HG02884 (cell line): ENCODE measurements around the gene SCAF4.

Experiments used
- ATAC-seq: cut with Tn5 transposase; IDR thresholded peaks from one replicate; pipeline ENCODE4 v1.9.1; 2021; ENCODE audit warnings: mild to moderate bottlenecking, moderate library complexity; ENCODE audit not compliant: unreplicated experiment

SCAF4 gene

DNA sequence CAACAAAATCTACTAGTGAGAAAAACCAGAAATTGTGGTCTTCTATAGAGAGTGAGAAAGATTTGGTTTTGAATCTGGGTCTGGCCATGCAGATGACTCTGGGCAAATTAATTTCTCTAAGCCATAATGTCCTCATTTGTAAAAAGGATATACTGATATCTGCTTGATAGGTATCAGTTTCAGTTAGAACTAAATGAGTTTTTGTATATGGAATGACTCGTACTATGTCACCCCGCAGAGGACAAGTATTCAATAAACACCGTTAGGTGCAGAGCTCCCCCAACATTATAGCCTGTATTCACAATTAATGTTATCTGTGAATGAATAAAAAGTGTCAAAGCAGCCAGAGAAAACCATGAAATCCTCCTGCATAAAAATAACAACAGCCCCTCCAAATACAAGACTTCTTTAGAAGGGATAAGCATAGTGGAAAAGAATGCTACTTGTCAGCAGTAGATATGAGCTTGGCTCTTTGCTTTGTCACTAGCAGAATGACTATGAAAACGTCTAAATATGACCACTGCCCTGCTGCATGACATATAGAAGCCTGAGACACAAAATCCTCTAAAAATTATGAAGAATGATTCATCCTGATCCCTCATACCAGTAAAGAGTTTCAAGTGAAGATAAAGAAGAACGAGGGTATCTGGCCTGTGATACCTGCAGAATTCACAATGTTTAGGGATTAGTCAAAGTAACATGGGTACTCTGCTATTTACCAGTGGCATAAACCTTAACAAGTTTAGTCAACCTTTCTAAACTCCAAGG, 17.8 kb downstream of the SCAF4 start:
- ATAC-seq, result peak; percentile 71

GRCh38 chr21:31713115-31713514, 18.8 kb downstream of the SCAF4 start:
- ATAC-seq, result no peak

DNA sequence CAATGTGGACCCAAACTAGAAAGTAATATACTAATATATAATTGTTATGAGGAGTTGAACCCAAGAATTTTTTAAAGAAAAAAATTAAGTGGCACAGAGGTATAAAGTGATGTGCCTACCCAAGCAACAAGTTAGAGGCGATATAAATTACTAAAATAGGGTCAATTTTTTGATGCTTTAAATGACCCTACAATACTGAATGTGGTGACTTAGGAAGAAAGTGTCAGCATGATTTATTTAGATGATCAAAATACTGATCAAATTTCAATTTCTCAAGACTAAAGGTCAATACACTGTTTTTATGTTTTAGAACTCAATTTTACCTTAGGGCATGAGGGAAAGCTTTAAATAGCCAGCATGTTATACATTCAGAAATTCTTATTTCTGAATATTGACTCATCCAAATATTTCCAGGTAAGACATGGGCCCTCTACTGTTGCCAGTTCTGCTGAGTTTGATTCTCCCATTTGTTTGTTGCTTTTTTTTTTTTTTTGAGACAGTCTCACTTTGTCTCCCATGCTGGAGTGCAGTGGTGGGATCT, 20.1 kb downstream of the SCAF4 start:
- ATAC-seq, result no peak

DNA sequence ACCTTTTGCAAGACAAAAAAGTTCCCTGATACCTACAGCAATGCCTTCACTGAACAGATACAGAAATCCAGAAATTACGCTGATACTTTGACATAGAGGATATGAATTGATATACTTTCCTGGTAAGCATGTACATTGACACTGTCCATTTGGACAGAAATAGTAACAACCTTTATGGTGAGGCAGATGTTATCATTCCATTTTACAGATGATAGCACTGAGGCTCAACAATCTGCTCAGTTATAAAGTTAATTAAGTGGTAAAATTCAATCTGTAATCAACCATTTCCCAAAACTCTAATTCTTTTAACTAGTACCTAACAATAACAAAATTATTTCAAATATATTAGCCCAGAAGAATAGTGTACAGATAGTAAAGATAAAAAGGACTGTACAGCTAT, 20.6 kb downstream of the SCAF4 start:
- ATAC-seq, result no peak

GRCh38 chr21:31710586-31710985, 21.3 kb downstream of the SCAF4 start:
- no peak for ATAC-seq

DNA sequence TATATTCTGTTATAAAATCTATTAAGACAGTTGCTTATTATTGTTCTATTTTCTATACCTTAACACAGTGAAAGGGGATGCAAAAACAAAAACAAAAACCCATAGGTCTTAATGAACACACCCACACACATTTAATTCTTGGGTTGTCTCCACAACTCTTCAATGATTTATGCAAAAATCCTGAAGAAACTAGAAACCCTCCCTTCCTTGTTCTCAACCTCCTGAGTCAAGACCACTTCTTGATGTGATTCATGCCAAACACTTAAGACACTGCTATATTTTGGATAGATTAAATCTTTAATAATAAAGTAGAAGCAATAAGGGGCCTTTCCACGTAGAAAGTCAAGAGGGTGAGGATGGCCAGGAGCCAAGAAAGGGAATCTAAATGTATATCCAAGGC, 23.4 kb downstream of the SCAF4 start:
- no peak for ATAC-seq

GRCh38 chr21:31707499-31707898, 24.4 kb downstream of the SCAF4 start:
- no peak for ATAC-seq

DNA sequence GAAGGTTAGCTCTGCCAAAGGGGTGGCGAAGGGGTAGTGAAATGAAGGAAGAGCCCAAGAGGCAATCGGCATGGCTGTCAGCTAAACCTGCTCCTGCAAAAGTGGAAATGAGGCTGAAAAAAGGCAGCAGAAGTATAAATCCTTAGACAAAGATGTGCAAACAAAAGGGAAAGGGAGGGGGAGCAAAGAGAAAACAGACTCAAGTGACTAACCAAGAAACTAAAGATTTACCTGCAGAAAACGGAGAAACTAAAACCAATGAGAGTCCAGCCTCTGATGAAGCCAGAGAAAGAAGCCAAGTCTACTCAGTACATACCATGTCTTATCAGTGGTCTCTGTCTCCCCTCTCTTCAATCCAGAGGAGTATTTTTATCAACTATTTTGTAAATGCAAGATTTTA, 25.4 kb downstream of the SCAF4 start:
- ATAC-seq, result no peak

DNA sequence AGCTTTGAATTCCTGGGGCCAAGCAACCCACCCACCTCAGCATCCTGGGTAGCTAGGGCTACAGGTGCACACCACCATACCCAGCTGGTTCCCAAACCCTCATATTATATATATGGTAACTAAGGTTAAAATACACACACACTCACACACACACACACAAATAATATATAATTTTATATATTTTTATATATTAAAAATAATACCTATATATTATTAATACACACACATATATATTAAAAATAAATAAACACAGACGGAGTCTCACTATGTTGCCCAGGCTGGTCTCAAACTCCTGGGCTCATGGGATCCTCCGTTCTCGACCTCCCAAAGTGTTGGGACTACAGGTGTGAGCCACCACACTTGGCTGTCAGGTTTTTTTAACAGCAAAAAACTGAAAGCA, 31.9 kb downstream of the SCAF4 start:
- ATAC-seq, result no peak

GRCh38 chr21:31698461-31698860, 33.5 kb downstream of the SCAF4 start:
- no peak for ATAC-seq

- no peak for ATAC-seq
Observed at GRCh38 chr21:31696424-31696823, 35.5 kb downstream of the SCAF4 start.

DNA sequence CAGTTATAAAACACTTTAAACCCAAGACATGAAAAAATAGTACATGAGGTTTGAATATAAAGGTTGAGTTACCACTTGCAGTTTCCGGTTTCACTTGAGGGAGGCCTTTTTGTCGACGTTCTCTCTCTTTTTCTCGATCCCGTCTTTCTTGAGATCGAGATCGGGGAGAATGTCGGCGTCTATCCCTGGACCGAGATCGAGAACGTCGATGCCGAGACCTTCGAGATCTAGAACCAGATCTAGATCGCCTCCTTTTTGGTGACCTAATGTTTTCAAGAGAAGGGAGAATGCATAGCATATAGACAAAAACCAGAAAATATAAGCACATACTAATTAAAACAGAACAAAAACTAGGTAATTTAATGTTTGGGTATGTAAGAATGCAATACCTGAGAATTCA, 38.7 kb downstream of the SCAF4 start:
- ATAC-seq, result no peak

DNA sequence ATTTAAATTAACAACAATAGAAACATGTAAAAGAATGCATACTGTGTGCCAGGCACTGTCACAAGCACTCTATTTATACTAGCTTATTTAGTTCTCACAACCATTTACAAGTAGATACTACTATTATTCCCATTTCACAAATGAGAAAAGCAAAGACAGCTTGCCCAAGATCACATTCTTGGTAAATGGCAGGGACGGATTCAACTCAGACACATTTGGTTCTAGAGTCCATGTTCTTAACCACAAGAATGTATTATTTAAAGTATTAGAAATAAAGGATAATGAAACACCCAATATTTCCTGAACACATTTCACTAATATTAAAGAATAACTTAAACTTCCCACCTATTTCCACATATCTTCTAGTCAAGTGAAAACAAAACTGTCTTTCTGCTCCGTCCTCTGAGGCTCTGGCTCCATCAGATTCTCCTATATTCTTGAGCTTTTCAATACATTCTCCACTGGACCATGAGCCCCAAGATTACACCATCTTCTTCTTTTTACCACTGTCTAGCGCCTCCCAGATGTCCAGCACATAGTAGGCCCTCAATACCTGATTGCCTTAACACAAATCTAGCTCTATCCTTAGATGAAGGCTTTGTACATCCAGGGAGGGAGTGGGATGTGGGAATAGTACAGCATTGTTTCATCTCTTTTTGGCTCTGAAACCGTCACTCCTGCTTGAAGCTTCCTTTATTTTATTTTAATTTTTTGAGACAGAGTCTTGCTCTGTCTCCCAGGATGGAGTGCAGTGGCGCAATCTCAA, 43.1 kb downstream of the SCAF4 start:
- no peak for ATAC-seq

GRCh38 chr21:31687108-31687507, 44.8 kb downstream of the SCAF4 start:
- ATAC-seq, result no peak

DNA sequence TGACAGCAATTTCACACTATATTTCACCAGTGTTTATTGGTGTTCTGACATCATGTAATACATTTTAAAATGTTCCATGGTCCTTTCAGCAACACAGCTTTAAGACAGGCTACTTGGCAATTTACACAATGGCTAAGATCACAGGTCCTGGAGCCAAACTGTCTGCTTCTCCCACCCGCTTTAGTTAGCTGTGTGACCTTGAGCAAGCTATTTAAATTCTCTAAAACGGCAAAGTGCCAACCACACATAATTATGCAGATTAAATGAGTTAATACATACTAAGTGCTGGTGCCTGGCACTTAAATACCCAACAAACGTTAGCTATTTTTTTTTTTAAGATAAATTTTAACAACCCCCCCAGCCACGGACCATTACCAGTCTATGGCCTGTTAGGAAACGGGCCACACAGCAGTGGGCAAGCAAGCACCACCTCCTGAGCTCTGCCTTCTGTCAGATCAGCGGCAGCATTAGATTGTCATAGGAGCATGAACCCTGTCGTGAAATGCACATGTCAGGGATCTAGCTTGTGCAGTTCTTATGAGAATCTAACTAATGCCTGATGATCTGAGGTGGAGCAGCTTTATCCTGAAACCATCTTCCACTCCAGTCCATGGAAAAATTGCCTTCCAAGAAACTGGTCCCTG, 45.5 kb downstream of the SCAF4 start:
- no peak for ATAC-seq

DNA sequence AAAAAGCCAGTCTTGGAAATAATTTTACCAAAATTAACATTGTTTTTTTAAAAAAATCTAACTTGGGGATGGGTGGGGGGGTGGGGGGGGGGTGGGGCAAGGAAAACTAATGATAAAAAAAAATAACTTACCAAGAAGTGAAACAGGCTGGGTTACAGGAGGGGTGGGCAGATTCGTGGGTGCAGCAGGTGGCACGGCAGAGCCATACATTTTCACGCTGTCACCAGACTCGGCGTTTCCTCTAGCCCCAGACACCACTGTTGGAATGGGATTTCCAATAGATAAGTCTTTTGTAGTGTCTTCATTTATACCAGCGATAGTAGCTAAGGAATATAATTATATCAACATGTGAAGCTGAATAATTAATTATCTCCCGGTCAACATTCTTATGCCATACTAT, 47.0 kb downstream of the SCAF4 start:
- no peak for ATAC-seq

DNA sequence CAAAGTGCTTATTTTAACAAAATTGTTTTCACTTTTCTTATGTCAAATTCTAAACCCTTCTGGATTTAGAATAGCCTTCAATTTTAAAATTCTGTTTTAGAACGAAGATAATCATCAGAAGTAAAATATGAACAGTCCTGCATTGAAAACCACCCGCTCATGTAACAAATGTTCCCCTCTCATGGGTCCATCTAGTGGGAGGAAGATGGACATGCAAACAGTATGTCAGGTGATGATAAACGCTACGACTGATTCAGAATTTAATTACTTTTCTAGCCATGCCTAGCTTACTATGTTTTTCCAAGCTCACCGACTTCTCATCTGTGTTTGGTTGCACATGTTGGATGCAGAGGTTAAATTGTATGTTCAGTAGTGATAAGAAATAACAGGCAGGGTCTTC, 48.9 kb downstream of the SCAF4 start:
- ATAC-seq, result no peak

DNA sequence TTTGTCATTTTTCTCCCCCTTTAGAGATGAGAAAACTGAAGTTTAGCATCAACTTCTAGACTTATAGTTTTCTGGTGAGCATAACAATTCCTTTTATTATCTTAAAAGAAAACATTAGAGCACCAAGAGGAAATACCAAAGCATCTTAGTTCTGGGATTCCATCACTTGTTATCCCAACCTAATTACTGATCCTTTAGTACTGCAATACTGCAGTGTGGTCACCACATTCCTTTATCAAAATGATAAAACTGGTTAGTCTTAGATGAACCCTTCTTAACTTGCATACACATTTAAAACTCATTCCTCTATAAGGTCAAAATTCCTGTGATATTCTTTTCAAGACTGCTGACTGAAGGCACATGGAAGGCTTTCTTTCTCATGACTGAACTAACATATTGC, 49.3 kb downstream of the SCAF4 start:
- no peak for ATAC-seq

- ATAC-seq, result no peak
Observed at GRCh38 chr21:31678478-31678877, 53.4 kb downstream of the SCAF4 start.

DNA sequence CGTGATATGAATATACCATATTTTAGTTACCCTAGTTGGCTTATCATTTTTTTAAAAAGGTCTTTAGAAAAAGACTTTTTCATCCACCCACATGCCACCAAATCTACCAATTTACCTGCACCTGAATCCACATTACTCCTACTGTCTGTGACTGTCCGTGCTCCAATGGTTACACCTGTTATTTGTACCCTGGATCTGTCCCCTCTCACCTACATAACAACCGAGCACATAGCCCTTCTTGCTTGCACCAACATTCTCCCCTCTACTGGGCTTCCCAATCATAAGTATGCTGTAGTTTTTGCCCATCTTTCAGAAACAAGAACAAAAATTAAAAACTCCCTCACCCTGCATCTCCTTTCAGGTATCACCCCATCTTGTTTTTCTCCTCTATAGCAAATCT, 54.9 kb downstream of the SCAF4 start:
- ATAC-seq, result no peak

DNA sequence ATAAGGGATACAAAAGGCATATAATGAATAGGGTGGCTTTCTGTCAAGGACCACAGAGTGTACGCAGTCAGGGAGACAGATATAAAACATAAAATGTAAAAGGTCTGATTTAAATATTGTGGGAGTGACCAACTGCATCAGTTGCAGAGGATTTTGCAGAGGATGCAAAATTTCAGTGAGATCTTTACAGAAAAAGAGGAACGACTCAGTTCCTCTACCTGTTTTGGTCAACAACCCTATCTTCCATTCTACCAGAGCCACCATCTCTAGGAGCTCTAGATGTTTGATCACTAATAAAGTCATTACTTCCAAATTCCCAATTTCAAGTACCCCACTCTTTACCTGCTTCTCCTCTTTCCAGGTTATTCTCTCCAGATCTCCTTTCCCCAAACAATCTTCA, 56.0 kb downstream of the SCAF4 start:
- no peak for ATAC-seq

- ATAC-seq, result no peak
Observed at GRCh38 chr21:31675318-31675717, 56.6 kb downstream of the SCAF4 start.
